Measurements from ENCODE around the gene APOO.

- TF ChIP-seq CTCF (IDR thresholded peaks at IDR 0.05) = no peak
- no peak for TF ChIP-seq ZFX (IDR thresholded peaks at IDR 0.05; ENCODE audit: borderline replicate concordance)
These were observed 81.1 kb downstream of the APOO start for GRCh38 chrX:23826653-23827052.
